A673 (cell line): ENCODE results near the gene DYNLT5. TPM values are rescaled to one million over a fixed set of nuclear protein-coding genes. Genes with fewer than 3 reads are reported as not detected.

Experiments
- BruUV-seq: library from RNA; stranded (reverse); fragments of 400-500 nt; replicated peaks from 2 replicates; lab custom pipeline; 2021; lab: Mats Ljungman, UMichigan
- CTCF ChIA-PET: fragments of 300-600 bp; sonication (Branson Sonifier 250); formaldehyde crosslinking; loops from one replicate; lab custom pipeline; 2022; ENCODE audit warnings: antibody characterized with exemption; lab: Charles Lee
- POLR2A ChIA-PET: fragments of 300-600 bp; sonication (Branson Sonifier 250); formaldehyde crosslinking; loops from one replicate; lab custom pipeline; 2022; ENCODE audit warnings: antibody characterized with exemption; ENCODE audit not compliant: low non-redundant PET; lab: Charles Lee
- DNase-seq: peaks from one replicate; pipeline ENCODE4 v3.0.0-alpha.2; 2015; ENCODE audit warnings: low spot score
- H3K27ac ChIP-seq: fragments of 200-600 bp; sonication (generic); 2 replicates; pipeline ENCODE4 v1.5.1; 2016; ENCODE audit warnings: mixed run types, low read depth, mild to moderate bottlenecking, mixed read lengths, antibody characterized with exemption, low read length; ENCODE audit not compliant: poor library complexity, severe bottlenecking
- H3K27me3 ChIP-seq: fragments of 200-600 bp; sonication (generic); replicated peaks from 2 replicates; pipeline ENCODE4 v1.6.1; 2017; ENCODE audit warnings: mixed run types, low read depth, mild to moderate bottlenecking, mixed read lengths, antibody characterized with exemption, low read length; ENCODE audit not compliant: insufficient read depth, poor library complexity
- H3K36me3 ChIP-seq: fragments of 200-600 bp; sonication (generic); 2 replicates; pipeline ENCODE4 v1.6.1; 2016; ENCODE audit warnings: mixed run types, mild to moderate bottlenecking, mixed read lengths, antibody characterized with exemption, low read length; ENCODE audit not compliant: insufficient read depth, poor library complexity, severe bottlenecking
- H3K4me1 ChIP-seq: fragments of 200-600 bp; sonication (generic); 2 replicates; pipeline ENCODE4 v1.6.1; 2017; ENCODE audit warnings: mixed run types, mild to moderate bottlenecking, mixed read lengths, antibody characterized with exemption, low read length; ENCODE audit not compliant: insufficient read depth, poor library complexity, severe bottlenecking
- H3K4me3 ChIP-seq: fragments of 200-600 bp; sonication (generic); 2 replicates; pipeline ENCODE4 v1.5.1; 2016; ENCODE audit warnings: low read depth, mixed run types, mild to moderate bottlenecking, mixed read lengths, low read length; ENCODE audit not compliant: poor library complexity, severe bottlenecking
- H3K9me3 ChIP-seq: fragments of 200-600 bp; sonication (generic); 2 replicates; pipeline ENCODE4 v1.6.1; 2016; ENCODE audit warnings: mixed run types, low read depth, mild to moderate bottlenecking, mixed read lengths, antibody characterized with exemption, low read length; ENCODE audit not compliant: poor library complexity, severe bottlenecking
- CTCF ChIP-seq: fragments of 300-800, 200-600 bp; sonication (generic); conservative IDR thresholded peaks from 2 replicates; pipeline ENCODE4 v1.5.1; 2017; ENCODE audit warnings: low read depth, mild to moderate bottlenecking, antibody characterized with exemption, low read length, moderate library complexity, mixed read lengths
- EZH2 ChIP-seq: fragments of 200-600 bp; sonication (generic); IDR thresholded peaks from 2 replicates; pipeline ENCODE4 v1.6.1; 2017; ENCODE audit warnings: borderline replicate concordance, low read depth, mild to moderate bottlenecking, mixed read lengths, antibody characterized with exemption, low read length; ENCODE audit not compliant: poor library complexity, severe bottlenecking
- intact Hi-C: fragments of 100-400 bp; cut with micrococcal nuclease; formaldehyde crosslinking; loops from one replicate; pipeline ENCODE4 v1.10.0; 2022; ENCODE audit not compliant: unreplicated experiment
- total RNA-seq: library from RNA; stranded (reverse); gene quantifications from 2 replicates; pipeline ENCODE4 v1.2.3, GENCODE V29; 2021

DYNLT5 gene
- total RNA-seq, 1 experiment from 2014 or later, result not detected

DNA sequence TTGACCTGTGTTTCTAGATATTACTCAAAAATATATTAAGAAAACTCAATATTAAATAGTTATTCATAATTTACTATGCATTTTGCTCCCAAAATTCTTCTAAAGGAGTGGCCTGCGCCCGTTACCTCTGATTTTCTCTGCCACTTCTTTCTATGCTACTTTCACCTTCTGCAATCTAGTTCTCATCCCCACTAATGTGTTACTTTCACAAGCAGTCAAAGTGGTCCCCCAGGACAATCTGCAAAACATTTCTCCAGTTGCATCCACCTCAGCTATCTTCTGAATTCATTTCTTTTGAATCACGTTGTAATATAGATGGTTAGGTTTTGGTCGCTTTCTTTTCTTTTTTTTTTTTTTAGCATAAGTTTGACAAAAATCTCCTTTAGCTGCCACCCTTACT is 35.4 kb downstream of the DYNLT5 start:
- no TSS peak for BruUV-seq
- no peak overlapping the region for H3K4me3 ChIP-seq
- no peaks in the 10 kb centered on the region for H3K27me3 ChIP-seq
- H3K27ac ChIP-seq, result no peak overlapping the region
- no peaks in the 10 kb centered on the region for H3K36me3 ChIP-seq
- ChIA-PET POLR2A (no interaction called here), CTCF (no interaction called here)
- no peak for TF ChIP-seq CTCF
- no peak for TF ChIP-seq EZH2
- H3K9me3 ChIP-seq, result no peaks in the 10 kb centered on the region
- no peaks in the 10 kb centered on the region for H3K4me1 ChIP-seq
- DNase-seq, result no peak
- intact Hi-C loops, result no loop called here

DNA sequence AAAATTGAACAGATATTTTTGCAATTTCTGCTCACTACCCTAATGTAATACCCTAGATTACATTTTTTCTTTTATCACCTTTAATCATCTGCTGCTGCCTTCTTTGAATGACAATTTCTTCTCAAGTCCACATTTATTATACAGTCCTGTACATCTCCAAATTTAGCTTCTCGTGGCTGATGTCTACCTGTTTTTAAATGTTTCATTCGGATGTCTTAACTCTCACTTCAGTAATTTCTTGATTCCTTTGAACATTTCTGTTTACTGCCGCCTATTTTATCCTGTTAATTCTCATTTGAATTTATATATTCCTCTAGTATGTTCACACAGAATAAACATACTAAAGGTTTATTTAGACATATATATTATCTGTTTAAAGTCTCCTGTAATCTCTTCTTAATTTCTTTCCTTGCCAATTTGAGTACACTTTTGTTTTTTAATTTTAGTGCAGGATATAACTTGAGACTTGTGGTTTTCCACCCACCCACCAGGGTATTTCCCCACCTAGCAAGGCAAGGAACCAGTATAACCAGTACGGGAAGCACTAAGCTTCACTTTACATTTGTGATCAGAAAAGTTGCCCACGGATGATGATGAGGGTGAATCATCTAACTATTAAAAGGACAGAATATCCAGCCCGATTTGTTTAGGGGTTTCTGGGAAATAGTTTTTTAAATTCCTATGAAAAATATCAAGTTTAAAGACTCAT is 36.1 kb downstream of the DYNLT5 start:
- CTCF ChIA-PET, result no interaction called here
- POLR2A ChIA-PET, result no interaction called here

More for the DNA sequence above, 36.1 kb downstream of the DYNLT5 start:
- H3K27me3 ChIP-seq, result no peaks in the 10 kb centered on the region
- no TSS peak for BruUV-seq
- no peak overlapping the region for H3K27ac ChIP-seq
- no peaks in the 10 kb centered on the region for H3K9me3 ChIP-seq
- no peak overlapping the region for H3K4me3 ChIP-seq
- no peak for TF ChIP-seq EZH2
- no peak for TF ChIP-seq CTCF
- intact Hi-C loops, result no loop called here
- DNase-seq, result no peak
- no peaks in the 10 kb centered on the region for H3K36me3 ChIP-seq
- H3K4me1 ChIP-seq, result no peaks in the 10 kb centered on the region
